HG03066 (cell line): ENCODE measurements around the gene LAMA1.

Experiments used
- ATAC-seq: cut with Tn5 transposase; IDR thresholded peaks from one replicate; pipeline ENCODE4 v1.9.1; 2021; ENCODE audit warnings: low read depth; ENCODE audit not compliant: unreplicated experiment

LAMA1 gene

GRCh38 chr18:7000484-7001096, 117.0 kb downstream of the LAMA1 start:
- no peak for ATAC-seq

GRCh38 chr18:6997808-6998207, 119.8 kb downstream of the LAMA1 start:
- ATAC-seq = no peak

- no peak for ATAC-seq
Observed at GRCh38 chr18:6994771-6995430, 122.7 kb downstream of the LAMA1 start.

- ATAC-seq = no peak
Observed at GRCh38 chr18:6994056-6994770, 123.4 kb downstream of the LAMA1 start.

GRCh38 chr18:6992761-6993160, 124.8 kb downstream of the LAMA1 start:
- no peak for ATAC-seq

- ATAC-seq = no peak
Observed at GRCh38 chr18:6983366-6983765, 134.2 kb downstream of the LAMA1 start.

- ATAC-seq = no peak
Observed at GRCh38 chr18:6982398-6982797, 135.2 kb downstream of the LAMA1 start.

GRCh38 chr18:6980363-6980762, 137.2 kb downstream of the LAMA1 start:
- no peak for ATAC-seq

GRCh38 chr18:6979954-6980353, 137.6 kb downstream of the LAMA1 start:
- ATAC-seq = no peak

GRCh38 chr18:6976935-6977334, 140.7 kb downstream of the LAMA1 start:
- ATAC-seq = no peak

- ATAC-seq = no peak
Observed at GRCh38 chr18:6975084-6975483, 142.5 kb downstream of the LAMA1 start.

GRCh38 chr18:6971823-6972478, 145.6 kb downstream of the LAMA1 start:
- ATAC-seq = no peak

GRCh38 chr18:6963452-6964097, 154.0 kb downstream of the LAMA1 start:
- no peak for ATAC-seq

- ATAC-seq = no peak
Observed at GRCh38 chr18:6962571-6963451, 154.8 kb downstream of the LAMA1 start.

GRCh38 chr18:6961331-6961730, 156.3 kb downstream of the LAMA1 start:
- ATAC-seq = no peak

GRCh38 chr18:6960656-6961055, 156.9 kb downstream of the LAMA1 start:
- ATAC-seq = no peak

- no peak for ATAC-seq
Observed at GRCh38 chr18:6960124-6960523, 157.5 kb downstream of the LAMA1 start.

GRCh38 chr18:6959110-6959509, 158.5 kb downstream of the LAMA1 start:
- ATAC-seq = no peak

GRCh38 chr18:6956999-6957398, 160.6 kb downstream of the LAMA1 start:
- ATAC-seq = no peak

GRCh38 chr18:6956495-6956894, 161.1 kb downstream of the LAMA1 start:
- no peak for ATAC-seq
